Measurements from ENCODE around the gene HSD17B10. TPM values are rescaled to one million over a fixed set of nuclear protein-coding genes. Genes with fewer than 3 reads are reported as not detected.

Gene HSD17B10
- total RNA-seq, 1 donor from 2014 or later: 96.8 TPM

DNA sequence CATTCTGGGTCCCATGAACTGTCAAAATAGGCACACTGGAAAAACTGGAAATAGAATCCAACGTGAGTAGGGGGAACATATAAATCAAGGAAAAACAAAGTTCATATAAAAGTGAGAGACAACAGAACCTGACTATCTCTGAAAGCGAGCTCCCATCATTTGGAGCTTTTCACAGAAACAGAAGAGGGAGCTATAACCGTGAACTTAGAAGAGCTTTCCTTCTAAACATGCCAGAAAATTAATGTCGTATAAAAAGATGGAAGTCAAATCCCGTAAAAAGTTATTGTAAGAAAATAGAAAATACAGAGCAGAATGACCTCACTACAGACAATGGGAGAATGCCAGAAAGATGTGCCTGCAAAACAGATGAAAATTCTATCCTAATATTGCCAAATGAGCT, 23.9 kb upstream of the HSD17B10 start:
- TF ChIP-seq EZH2 (IDR thresholded peaks at IDR 0.05; ENCODE audit: insufficient read depth, low read length): no peak
- TF ChIP-seq, protein P1, sequence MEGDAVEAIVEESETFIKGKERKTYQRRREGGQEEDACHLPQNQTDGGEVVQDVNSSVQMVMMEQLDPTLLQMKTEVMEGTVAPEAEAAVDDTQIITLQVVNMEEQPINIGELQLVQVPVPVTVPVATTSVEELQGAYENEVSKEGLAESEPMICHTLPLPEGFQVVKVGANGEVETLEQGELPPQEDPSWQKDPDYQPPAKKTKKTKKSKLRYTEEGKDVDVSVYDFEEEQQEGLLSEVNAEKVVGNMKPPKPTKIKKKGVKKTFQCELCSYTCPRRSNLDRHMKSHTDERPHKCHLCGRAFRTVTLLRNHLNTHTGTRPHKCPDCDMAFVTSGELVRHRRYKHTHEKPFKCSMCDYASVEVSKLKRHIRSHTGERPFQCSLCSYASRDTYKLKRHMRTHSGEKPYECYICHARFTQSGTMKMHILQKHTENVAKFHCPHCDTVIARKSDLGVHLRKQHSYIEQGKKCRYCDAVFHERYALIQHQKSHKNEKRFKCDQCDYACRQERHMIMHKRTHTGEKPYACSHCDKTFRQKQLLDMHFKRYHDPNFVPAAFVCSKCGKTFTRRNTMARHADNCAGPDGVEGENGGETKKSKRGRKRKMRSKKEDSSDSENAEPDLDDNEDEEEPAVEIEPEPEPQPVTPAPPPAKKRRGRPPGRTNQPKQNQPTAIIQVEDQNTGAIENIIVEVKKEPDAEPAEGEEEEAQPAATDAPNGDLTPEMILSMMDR (IDR thresholded peaks at IDR 0.05; ENCODE audit: insufficient read depth, low read depth, low read length): no peak
- Histone ChIP-seq H2AFZ (ENCODE audit: low read depth, low read length) (no peak overlapping the region), H3K4me2 (ENCODE audit: low read length) (no peak overlapping the region), H3K4me1 (ENCODE audit: insufficient read depth, low read length) (no peaks in the 10 kb centered on the region), H3K27ac (ENCODE audit: low read depth, low read length) (no peak overlapping the region), H3K9ac (ENCODE audit: low read length) (no peak overlapping the region), H3K79me2 (ENCODE audit: insufficient read depth, low read length) (no peaks in the 10 kb centered on the region), H3K9me3 (ENCODE audit: insufficient read depth, low read depth, low read length) (no peaks in the 10 kb centered on the region), H4K20me1 (ENCODE audit: insufficient read depth, low read length) (no peaks in the 10 kb centered on the region), H3K36me3 (ENCODE audit: insufficient read depth, low read length) (no peaks in the 10 kb centered on the region), H3K4me3 (ENCODE audit: insufficient read depth, low read depth, low read length) (no peak overlapping the region), H3K27me3 (ENCODE audit: insufficient read depth, low read length) (peaks cover 2% of the 10 kb centered on the region)
- no peak for DNase-seq (ENCODE audit: low read depth)
- no peaks in the 10 kb centered on the region for H3K36me3 Mint-ChIP-seq (ENCODE audit: low read depth, unreplicated experiment)
- no peak overlapping the region for H3K4me3 Mint-ChIP-seq (ENCODE audit: unreplicated experiment)
- no peak for FAIRE-seq
- no peaks in the 10 kb centered on the region for H3K9me3 Mint-ChIP-seq (ENCODE audit: unreplicated experiment)
- peaks cover 3% of the 10 kb centered on the region for H3K27me3 Mint-ChIP-seq (ENCODE audit: low read depth, unreplicated experiment)
- H3K4me1 Mint-ChIP-seq (ENCODE audit: low read depth, unreplicated experiment): no peaks in the 10 kb centered on the region
- no peak overlapping the region for H3K27ac Mint-ChIP-seq (ENCODE audit: unreplicated experiment)

DNA sequence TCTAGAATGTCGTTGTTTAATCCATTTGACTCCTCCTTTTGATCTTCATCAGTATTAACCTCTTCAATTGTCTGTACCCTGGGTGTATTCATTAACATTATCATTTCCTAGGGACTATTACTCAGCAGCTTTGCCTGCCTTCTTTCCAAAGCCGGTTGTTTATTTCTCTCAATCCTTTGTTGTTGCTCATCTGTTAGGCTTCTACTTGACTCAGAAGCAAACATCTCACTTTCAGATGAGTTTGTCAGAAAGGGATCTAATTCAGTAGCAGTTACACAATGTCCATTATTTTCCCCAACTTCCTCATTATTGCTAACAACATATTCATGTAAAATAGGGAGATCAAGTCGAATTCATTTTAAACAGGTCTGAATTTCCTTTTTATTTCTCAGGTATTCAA, 22.1 kb upstream of the HSD17B10 start:
- H3K36me3 Mint-ChIP-seq (ENCODE audit: low read depth, unreplicated experiment): no peaks in the 10 kb centered on the region
- Histone ChIP-seq H3K4me2 (ENCODE audit: low read length) (no peak overlapping the region), H3K36me3 (ENCODE audit: insufficient read depth, low read length) (no peaks in the 10 kb centered on the region), H2AFZ (ENCODE audit: low read depth, low read length) (no peak overlapping the region), H3K4me3 (ENCODE audit: insufficient read depth, low read depth, low read length) (no peak overlapping the region), H3K27me3 (ENCODE audit: insufficient read depth, low read length) (no peaks in the 10 kb centered on the region), H3K79me2 (ENCODE audit: insufficient read depth, low read length) (no peaks in the 10 kb centered on the region), H3K27ac (ENCODE audit: low read depth, low read length) (no peak overlapping the region), H3K9me3 (ENCODE audit: insufficient read depth, low read depth, low read length) (no peaks in the 10 kb centered on the region), H3K4me1 (ENCODE audit: insufficient read depth, low read length) (no peaks in the 10 kb centered on the region), H3K9ac (ENCODE audit: low read length) (no peak overlapping the region), H4K20me1 (ENCODE audit: insufficient read depth, low read length) (no peaks in the 10 kb centered on the region)
- no peak overlapping the region for H3K4me3 Mint-ChIP-seq (ENCODE audit: unreplicated experiment)
- H3K9me3 Mint-ChIP-seq (ENCODE audit: unreplicated experiment): no peaks in the 10 kb centered on the region
- DNase-seq (ENCODE audit: low read depth) (peak; percentile 26), FAIRE-seq (peak; percentile 100)
- no peak overlapping the region for H3K27ac Mint-ChIP-seq (ENCODE audit: unreplicated experiment)
- H3K4me1 Mint-ChIP-seq (ENCODE audit: low read depth, unreplicated experiment): no peaks in the 10 kb centered on the region
- no peaks in the 10 kb centered on the region for H3K27me3 Mint-ChIP-seq (ENCODE audit: low read depth, unreplicated experiment)
- no peak for TF ChIP-seq EZH2 (IDR thresholded peaks at IDR 0.05; ENCODE audit: insufficient read depth, low read length)
- TF ChIP-seq, protein P1 (IDR thresholded peaks at IDR 0.05; ENCODE audit: insufficient read depth, low read depth, low read length): no peak

DNA sequence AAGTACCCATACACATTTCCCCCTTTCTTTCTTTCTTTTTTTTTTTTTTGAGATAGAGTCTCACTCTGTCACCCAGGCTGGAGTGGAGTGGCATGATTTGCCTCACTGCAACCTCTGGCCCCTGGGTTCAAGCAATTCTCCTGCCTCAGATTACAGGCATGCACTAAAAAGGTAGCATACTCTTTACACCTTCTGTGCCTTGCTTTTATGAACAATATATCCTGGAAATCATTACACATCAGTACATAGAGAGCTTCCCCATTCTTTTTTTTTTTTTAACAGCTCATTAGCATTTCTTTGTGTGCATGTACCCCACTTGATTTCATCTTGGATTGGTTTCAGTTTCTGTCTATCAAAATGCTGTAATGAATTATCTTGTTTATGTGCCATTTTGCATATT, 18.6 kb upstream of the HSD17B10 start:
- Mint-ChIP-seq H3K27ac (ENCODE audit: unreplicated experiment) (no peak overlapping the region), H3K9me3 (ENCODE audit: unreplicated experiment) (no peaks in the 10 kb centered on the region), H3K4me3 (ENCODE audit: unreplicated experiment) (no peak overlapping the region), H3K4me1 (ENCODE audit: low read depth, unreplicated experiment) (no peaks in the 10 kb centered on the region), H3K36me3 (ENCODE audit: low read depth, unreplicated experiment) (no peaks in the 10 kb centered on the region), H3K27me3 (ENCODE audit: low read depth, unreplicated experiment) (no peaks in the 10 kb centered on the region)
- Histone ChIP-seq H3K79me2 (ENCODE audit: insufficient read depth, low read length) (no peaks in the 10 kb centered on the region), H4K20me1 (ENCODE audit: insufficient read depth, low read length) (no peaks in the 10 kb centered on the region), H3K4me1 (ENCODE audit: insufficient read depth, low read length) (no peaks in the 10 kb centered on the region), H3K27ac (ENCODE audit: low read depth, low read length) (no peak overlapping the region), H3K27me3 (ENCODE audit: insufficient read depth, low read length) (no peaks in the 10 kb centered on the region), H2AFZ (ENCODE audit: low read depth, low read length) (no peak overlapping the region), H3K9ac (ENCODE audit: low read length) (no peak overlapping the region), H3K4me3 (ENCODE audit: insufficient read depth, low read depth, low read length) (no peak overlapping the region), H3K36me3 (ENCODE audit: insufficient read depth, low read length) (no peaks in the 10 kb centered on the region), H3K4me2 (ENCODE audit: low read length) (no peak overlapping the region), H3K9me3 (ENCODE audit: insufficient read depth, low read depth, low read length) (no peaks in the 10 kb centered on the region)
- TF ChIP-seq EZH2 (IDR thresholded peaks at IDR 0.05; ENCODE audit: insufficient read depth, low read length): no peak
- DNase-seq (ENCODE audit: low read depth) (no peak), FAIRE-seq (no peak)

All from astrocyte (in vitro differentiated cells and primary cell).